Measurements from ENCODE around the gene TBC1D9B. TPM values are rescaled to one million over a fixed set of nuclear protein-coding genes. Genes with fewer than 3 reads are reported as not detected.

The TBC1D9B gene
- total and polyA plus RNA-seq, 2 of the 13 experiments (the other 11 are each of a cell fraction or from before 2014, with no cell fraction given), result 35.0 to 50.0 TPM

- TF ChIP-seq, protein P1, sequence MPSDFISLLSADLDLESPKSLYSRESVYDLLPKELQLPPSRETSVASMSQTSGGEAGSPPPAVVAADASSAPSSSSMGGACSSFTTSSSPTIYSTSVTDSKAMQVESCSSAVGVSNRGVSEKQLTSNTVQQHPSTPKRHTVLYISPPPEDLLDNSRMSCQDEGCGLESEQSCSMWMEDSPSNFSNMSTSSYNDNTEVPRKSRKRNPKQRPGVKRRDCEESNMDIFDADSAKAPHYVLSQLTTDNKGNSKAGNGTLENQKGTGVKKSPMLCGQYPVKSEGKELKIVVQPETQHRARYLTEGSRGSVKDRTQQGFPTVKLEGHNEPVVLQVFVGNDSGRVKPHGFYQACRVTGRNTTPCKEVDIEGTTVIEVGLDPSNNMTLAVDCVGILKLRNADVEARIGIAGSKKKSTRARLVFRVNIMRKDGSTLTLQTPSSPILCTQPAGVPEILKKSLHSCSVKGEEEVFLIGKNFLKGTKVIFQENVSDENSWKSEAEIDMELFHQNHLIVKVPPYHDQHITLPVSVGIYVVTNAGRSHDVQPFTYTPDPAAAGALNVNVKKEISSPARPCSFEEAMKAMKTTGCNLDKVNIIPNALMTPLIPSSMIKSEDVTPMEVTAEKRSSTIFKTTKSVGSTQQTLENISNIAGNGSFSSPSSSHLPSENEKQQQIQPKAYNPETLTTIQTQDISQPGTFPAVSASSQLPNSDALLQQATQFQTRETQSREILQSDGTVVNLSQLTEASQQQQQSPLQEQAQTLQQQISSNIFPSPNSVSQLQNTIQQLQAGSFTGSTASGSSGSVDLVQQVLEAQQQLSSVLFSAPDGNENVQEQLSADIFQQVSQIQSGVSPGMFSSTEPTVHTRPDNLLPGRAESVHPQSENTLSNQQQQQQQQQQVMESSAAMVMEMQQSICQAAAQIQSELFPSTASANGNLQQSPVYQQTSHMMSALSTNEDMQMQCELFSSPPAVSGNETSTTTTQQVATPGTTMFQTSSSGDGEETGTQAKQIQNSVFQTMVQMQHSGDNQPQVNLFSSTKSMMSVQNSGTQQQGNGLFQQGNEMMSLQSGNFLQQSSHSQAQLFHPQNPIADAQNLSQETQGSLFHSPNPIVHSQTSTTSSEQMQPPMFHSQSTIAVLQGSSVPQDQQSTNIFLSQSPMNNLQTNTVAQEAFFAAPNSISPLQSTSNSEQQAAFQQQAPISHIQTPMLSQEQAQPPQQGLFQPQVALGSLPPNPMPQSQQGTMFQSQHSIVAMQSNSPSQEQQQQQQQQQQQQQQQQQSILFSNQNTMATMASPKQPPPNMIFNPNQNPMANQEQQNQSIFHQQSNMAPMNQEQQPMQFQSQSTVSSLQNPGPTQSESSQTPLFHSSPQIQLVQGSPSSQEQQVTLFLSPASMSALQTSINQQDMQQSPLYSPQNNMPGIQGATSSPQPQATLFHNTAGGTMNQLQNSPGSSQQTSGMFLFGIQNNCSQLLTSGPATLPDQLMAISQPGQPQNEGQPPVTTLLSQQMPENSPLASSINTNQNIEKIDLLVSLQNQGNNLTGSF (CRISPR knock-in tag; IDR thresholded peaks at IDR 0.05), result 0 out of 2 replicates have a peak, but pooled peaks have one; percentile 71
- TF ChIP-seq ZNF709 (CRISPR knock-in tag; IDR thresholded peaks at IDR 0.05) (peak; percentile 78), ARNT (IDR thresholded peaks at IDR 0.05) (no peak), ZNF569 (CRISPR knock-in tag; IDR thresholded peaks at IDR 0.05; ENCODE audit: borderline replicate concordance) (no peak), ZNF576 (CRISPR knock-in tag; IDR thresholded peaks at IDR 0.05) (0 out of 2 replicates have a peak, but pooled peaks have one; percentile 14), REPIN1 (CRISPR knock-in tag; IDR thresholded peaks at IDR 0.05; ENCODE audit: borderline replicate concordance, low read depth) (peak; percentile 96), HINFP (CRISPR knock-in tag; IDR thresholded peaks at IDR 0.05; ENCODE audit: low read depth) (no peak), HNF4G (IDR thresholded peaks at IDR 0.05; ENCODE audit: borderline replicate concordance, low read depth, low read length) (peak; percentile 30; the same call in 1 of the 2 replicates), HNF4G (CRISPR knock-in tag; IDR thresholded peaks at IDR 0.05; ENCODE audit: borderline replicate concordance, low read depth) (no peak), CENPX (CRISPR knock-in tag; IDR thresholded peaks at IDR 0.05) (no peak), ZNF605 (CRISPR knock-in tag; IDR thresholded peaks at IDR 0.05) (peak; percentile 96), AGO2 (optimal IDR thresholded peaks at IDR 0.05; ENCODE audit: low read depth, low read length) (peak; percentile 96), ZNF652 (CRISPR knock-in tag; IDR thresholded peaks at IDR 0.05; ENCODE audit: borderline replicate concordance, low read depth) (0 out of 2 replicates have a peak, but pooled peaks have one; percentile 11), TOPORS (CRISPR knock-in tag; IDR thresholded peaks at IDR 0.05) (peak; percentile 71; the same call in 1 of the 2 replicates), ZBTB34 (CRISPR knock-in tag; IDR thresholded peaks at IDR 0.05) (peak; percentile 74; the same call in 1 of the 2 replicates), GZF1 (CRISPR knock-in tag; IDR thresholded peaks at IDR 0.05) (peak; percentile 93)
- TF ChIP-seq, protein P2, sequence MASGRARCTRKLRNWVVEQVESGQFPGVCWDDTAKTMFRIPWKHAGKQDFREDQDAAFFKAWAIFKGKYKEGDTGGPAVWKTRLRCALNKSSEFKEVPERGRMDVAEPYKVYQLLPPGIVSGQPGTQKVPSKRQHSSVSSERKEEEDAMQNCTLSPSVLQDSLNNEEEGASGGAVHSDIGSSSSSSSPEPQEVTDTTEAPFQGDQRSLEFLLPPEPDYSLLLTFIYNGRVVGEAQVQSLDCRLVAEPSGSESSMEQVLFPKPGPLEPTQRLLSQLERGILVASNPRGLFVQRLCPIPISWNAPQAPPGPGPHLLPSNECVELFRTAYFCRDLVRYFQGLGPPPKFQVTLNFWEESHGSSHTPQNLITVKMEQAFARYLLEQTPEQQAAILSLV (CRISPR knock-in tag; IDR thresholded peaks at IDR 0.05; ENCODE audit: borderline replicate concordance), result peak; percentile 95; the same call in 1 of the 2 replicates
These were observed 48.9 kb downstream of the TBC1D9B start, which contains the start of gene MRNIP (continued) for GRCh38 chr5:179858586-179859427.

All from HepG2 (cell line).